ENCODE measurements around the gene RTKN2.

The RTKN2 gene

GRCh38 chr10:62205750-62206399 is 62.8 kb downstream of the RTKN2 start:
- no peaks in the 10 kb centered on the region for H3K36me3 ChIP-seq (ENCODE audit: control insufficient read depth, insufficient read depth, low read length)
- H3K4me1 ChIP-seq (ENCODE audit: control insufficient read depth, insufficient read depth, low read length): no peaks in the 10 kb centered on the region
- H3K9ac ChIP-seq (ENCODE audit: low read depth, low read length): no peak overlapping the region
- no peaks in the 10 kb centered on the region for H3K27me3 ChIP-seq (ENCODE audit: control insufficient read depth, insufficient read depth, low read length)
- no peak overlapping the region for H3K4me3 ChIP-seq (ENCODE audit: low read depth, low read length)
- H3K9me3 ChIP-seq (ENCODE audit: control insufficient read depth, insufficient read depth, low read length): no peaks in the 10 kb centered on the region

- no peak overlapping the region for H3K4me3 ChIP-seq (ENCODE audit: low read depth, low read length)
- H3K27me3 ChIP-seq (ENCODE audit: control insufficient read depth, insufficient read depth, low read length): no peaks in the 10 kb centered on the region
- H3K36me3 ChIP-seq (ENCODE audit: control insufficient read depth, insufficient read depth, low read length): no peaks in the 10 kb centered on the region
- H3K9me3 ChIP-seq (ENCODE audit: control insufficient read depth, insufficient read depth, low read length): no peaks in the 10 kb centered on the region
- H3K4me1 ChIP-seq (ENCODE audit: control insufficient read depth, insufficient read depth, low read length): no peaks in the 10 kb centered on the region
- H3K9ac ChIP-seq (ENCODE audit: low read depth, low read length): no peak overlapping the region
These were observed 69.1 kb downstream of the RTKN2 start for GRCh38 chr10:62199584-62199983.

GRCh38 chr10:62196528-62196927 is 72.1 kb downstream of the RTKN2 start:
- Histone ChIP-seq H3K9me3 (ENCODE audit: control insufficient read depth, insufficient read depth, low read length) (no peaks in the 10 kb centered on the region), H3K4me1 (ENCODE audit: control insufficient read depth, insufficient read depth, low read length) (no peaks in the 10 kb centered on the region), H3K27me3 (ENCODE audit: control insufficient read depth, insufficient read depth, low read length) (no peaks in the 10 kb centered on the region), H3K9ac (ENCODE audit: low read depth, low read length) (no peak overlapping the region), H3K36me3 (ENCODE audit: control insufficient read depth, insufficient read depth, low read length) (no peaks in the 10 kb centered on the region), H3K4me3 (ENCODE audit: low read depth, low read length) (no peak overlapping the region)

- Histone ChIP-seq H3K36me3 (ENCODE audit: control insufficient read depth, insufficient read depth, low read length) (no peaks in the 10 kb centered on the region), H3K4me3 (ENCODE audit: low read depth, low read length) (no peak overlapping the region), H3K27me3 (ENCODE audit: control insufficient read depth, insufficient read depth, low read length) (no peaks in the 10 kb centered on the region), H3K4me1 (ENCODE audit: control insufficient read depth, insufficient read depth, low read length) (no peaks in the 10 kb centered on the region), H3K9me3 (ENCODE audit: control insufficient read depth, insufficient read depth, low read length) (no peaks in the 10 kb centered on the region), H3K9ac (ENCODE audit: low read depth, low read length) (no peak overlapping the region)
These were observed 73.0 kb downstream of the RTKN2 start for GRCh38 chr10:62195675-62195926.

- no peak overlapping the region for H3K4me3 ChIP-seq (ENCODE audit: low read depth, low read length)
- no peaks in the 10 kb centered on the region for H3K36me3 ChIP-seq (ENCODE audit: control insufficient read depth, insufficient read depth, low read length)
- H3K27me3 ChIP-seq (ENCODE audit: control insufficient read depth, insufficient read depth, low read length): no peaks in the 10 kb centered on the region
- no peaks in the 10 kb centered on the region for H3K9me3 ChIP-seq (ENCODE audit: control insufficient read depth, insufficient read depth, low read length)
- no peak overlapping the region for H3K9ac ChIP-seq (ENCODE audit: low read depth, low read length)
- H3K4me1 ChIP-seq (ENCODE audit: control insufficient read depth, insufficient read depth, low read length): no peaks in the 10 kb centered on the region
These were observed 73.5 kb downstream of the RTKN2 start for GRCh38 chr10:62194924-62195674.

- Histone ChIP-seq H3K4me3 (ENCODE audit: low read depth, low read length) (no peak overlapping the region), H3K4me1 (ENCODE audit: control insufficient read depth, insufficient read depth, low read length) (no peaks in the 10 kb centered on the region), H3K9me3 (ENCODE audit: control insufficient read depth, insufficient read depth, low read length) (no peaks in the 10 kb centered on the region), H3K36me3 (ENCODE audit: control insufficient read depth, insufficient read depth, low read length) (no peaks in the 10 kb centered on the region), H3K27me3 (ENCODE audit: control insufficient read depth, insufficient read depth, low read length) (no peaks in the 10 kb centered on the region), H3K9ac (ENCODE audit: low read depth, low read length) (no peak overlapping the region)
These were observed 75.2 kb downstream of the RTKN2 start for GRCh38 chr10:62193479-62193878.

- no peak overlapping the region for H3K9ac ChIP-seq (ENCODE audit: low read depth, low read length)
- peaks cover 4% of the 10 kb centered on the region for H3K4me1 ChIP-seq (ENCODE audit: control insufficient read depth, insufficient read depth, low read length)
- H3K9me3 ChIP-seq (ENCODE audit: control insufficient read depth, insufficient read depth, low read length): no peaks in the 10 kb centered on the region
- no peak overlapping the region for H3K4me3 ChIP-seq (ENCODE audit: low read depth, low read length)
- H3K36me3 ChIP-seq (ENCODE audit: control insufficient read depth, insufficient read depth, low read length): no peaks in the 10 kb centered on the region
- H3K27me3 ChIP-seq (ENCODE audit: control insufficient read depth, insufficient read depth, low read length): no peaks in the 10 kb centered on the region
These were observed 79.5 kb downstream of the RTKN2 start for GRCh38 chr10:62189131-62189530.

- Histone ChIP-seq H3K9me3 (ENCODE audit: control insufficient read depth, insufficient read depth, low read length) (no peaks in the 10 kb centered on the region), H3K4me1 (ENCODE audit: control insufficient read depth, insufficient read depth, low read length) (peaks cover 4% of the 10 kb centered on the region), H3K4me3 (ENCODE audit: low read depth, low read length) (no peak overlapping the region), H3K9ac (ENCODE audit: low read depth, low read length) (no peak overlapping the region), H3K36me3 (ENCODE audit: control insufficient read depth, insufficient read depth, low read length) (no peaks in the 10 kb centered on the region), H3K27me3 (ENCODE audit: control insufficient read depth, insufficient read depth, low read length) (no peaks in the 10 kb centered on the region)
These were observed 80.5 kb downstream of the RTKN2 start for GRCh38 chr10:62188021-62188616.

GRCh38 chr10:62186999-62187675 is 81.5 kb downstream of the RTKN2 start:
- Histone ChIP-seq H3K9ac (ENCODE audit: low read depth, low read length) (no peak overlapping the region), H3K36me3 (ENCODE audit: control insufficient read depth, insufficient read depth, low read length) (no peaks in the 10 kb centered on the region), H3K4me3 (ENCODE audit: low read depth, low read length) (no peak overlapping the region), H3K4me1 (ENCODE audit: control insufficient read depth, insufficient read depth, low read length) (peaks cover 4% of the 10 kb centered on the region), H3K9me3 (ENCODE audit: control insufficient read depth, insufficient read depth, low read length) (no peaks in the 10 kb centered on the region), H3K27me3 (ENCODE audit: control insufficient read depth, insufficient read depth, low read length) (no peaks in the 10 kb centered on the region)

GRCh38 chr10:62185919-62186692 is 82.5 kb downstream of the RTKN2 start:
- H3K9me3 ChIP-seq (ENCODE audit: control insufficient read depth, insufficient read depth, low read length): no peaks in the 10 kb centered on the region
- H3K4me3 ChIP-seq (ENCODE audit: low read depth, low read length): no peak overlapping the region
- H3K9ac ChIP-seq (ENCODE audit: low read depth, low read length): no peak overlapping the region
- no peaks in the 10 kb centered on the region for H3K36me3 ChIP-seq (ENCODE audit: control insufficient read depth, insufficient read depth, low read length)
- peaks cover 4% of the 10 kb centered on the region for H3K4me1 ChIP-seq (ENCODE audit: control insufficient read depth, insufficient read depth, low read length)
- no peaks in the 10 kb centered on the region for H3K27me3 ChIP-seq (ENCODE audit: control insufficient read depth, insufficient read depth, low read length)
